Activated CD4-positive, alpha-beta T cell treated with anti-CD3 and anti-CD28 coated beads, Interleukin-2, amount 10 ng/mL, durations not matched to agents 24 days and 14 days (primary cell): ENCODE data around the gene CENPE. TPM values are rescaled to one million over a fixed set of nuclear protein-coding genes. Genes with fewer than 3 reads are reported as not detected.

Experiments used
- DNase-seq: peaks from one replicate; pipeline ENCODE4 v3.0.0; 2022
- H3K27ac Mint-ChIP-seq: one replicate; pipeline ENCODE4 v1.8.0; 2022; ENCODE audit warnings: mild to moderate bottlenecking, mixed read lengths
- H3K27me3 Mint-ChIP-seq: one replicate; pipeline ENCODE4 v1.8.0; 2022; ENCODE audit warnings: mixed read lengths
- H3K36me3 Mint-ChIP-seq: one replicate; pipeline ENCODE4 v1.8.0; 2022; ENCODE audit warnings: low read depth, mild to moderate bottlenecking, mixed read lengths
- H3K4me1 Mint-ChIP-seq: one replicate; pipeline ENCODE4 v1.8.0; 2021; ENCODE audit warnings: mixed read lengths
- H3K4me3 Mint-ChIP-seq: one replicate; pipeline ENCODE4 v1.8.0; 2022; ENCODE audit warnings: mild to moderate bottlenecking, moderate library complexity, mixed read lengths
- H3K9me3 Mint-ChIP-seq: one replicate; pipeline ENCODE4 v1.8.0; 2021; ENCODE audit warnings: mixed read lengths
- intact Hi-C: fragments of 100-400 bp; cut with micrococcal nuclease; formaldehyde crosslinking; loops from one replicate; pipeline ENCODE4 v1.15.1; 2023
- total RNA-seq: library from RNA; stranded (reverse); gene quantifications from 2 replicates; pipeline ENCODE4 v1.2.3, GENCODE V29; 2022

Gene CENPE
- total RNA-seq, 1 donor from 2014 or later = 24.6 TPM

DNA sequence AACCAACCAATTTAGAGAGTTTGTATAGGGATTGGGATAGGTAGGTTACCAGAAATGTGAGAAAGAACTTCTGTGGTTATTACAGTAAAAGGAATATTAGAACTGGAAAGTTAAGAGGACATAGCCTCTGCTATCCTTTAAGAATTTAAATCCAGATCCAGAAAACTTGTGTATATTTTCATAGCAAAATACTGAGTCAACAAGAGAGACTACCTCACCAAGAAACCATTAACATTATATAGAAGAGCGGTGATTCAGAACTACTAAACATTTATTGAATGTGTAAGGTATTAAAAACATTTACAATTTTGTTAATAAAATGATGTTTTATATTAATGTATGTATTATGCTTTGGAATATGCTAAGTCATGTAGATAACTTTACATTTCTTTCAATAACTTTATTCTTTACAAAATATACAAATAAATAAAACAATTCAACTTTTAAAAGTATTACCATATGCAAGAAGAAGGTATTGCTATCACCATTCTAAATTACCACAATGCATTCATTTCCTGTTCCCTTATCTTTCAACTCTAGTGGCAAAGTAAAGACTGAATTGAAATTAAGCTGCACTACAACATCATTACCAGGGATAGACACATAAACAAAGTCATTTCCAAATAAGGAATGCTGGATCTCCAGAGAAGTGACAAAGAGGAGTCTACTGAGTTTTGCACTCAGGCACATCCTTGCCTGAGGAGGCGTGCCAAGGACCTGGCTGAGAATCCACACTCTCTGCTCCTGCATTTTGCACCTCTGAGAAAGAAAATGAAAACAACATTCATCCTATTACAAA is 92.4 kb downstream of the CENPE start:
- peaks cover 4% of the 10 kb centered on the region for H3K4me1 Mint-ChIP-seq
- H3K27me3 Mint-ChIP-seq = no peaks in the 10 kb centered on the region
- H3K4me3 Mint-ChIP-seq = no peak overlapping the region
- no peak for DNase-seq
- peaks cover 29% of the 10 kb centered on the region for H3K36me3 Mint-ChIP-seq
- H3K27ac Mint-ChIP-seq = no peak overlapping the region
- intact Hi-C loops = no loop called here
- H3K9me3 Mint-ChIP-seq = no peaks in the 10 kb centered on the region

DNA sequence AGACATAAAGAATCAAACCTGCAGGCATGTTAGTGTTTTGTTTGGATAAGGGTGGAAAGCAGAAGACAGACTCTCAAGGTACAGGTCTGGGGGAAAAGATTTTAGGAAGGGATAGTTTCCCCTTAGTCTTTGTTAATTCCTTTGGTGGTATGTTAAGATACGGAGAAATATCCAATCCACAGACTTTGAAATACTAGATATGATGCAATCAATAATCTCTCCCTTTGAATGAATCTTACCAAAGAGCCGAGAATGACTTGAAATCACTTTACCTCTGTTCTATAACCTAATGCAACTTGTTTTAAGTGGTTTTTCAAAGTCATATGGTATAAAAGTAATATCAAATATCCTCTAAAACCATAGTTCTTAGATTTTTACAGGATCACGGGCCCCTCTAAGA is 93.3 kb downstream of the CENPE start:
- Mint-ChIP-seq H3K36me3 (peaks cover 22% of the 10 kb centered on the region), H3K4me3 (no peak overlapping the region), H3K9me3 (no peaks in the 10 kb centered on the region), H3K27ac (no peak overlapping the region), H3K27me3 (no peaks in the 10 kb centered on the region), H3K4me1 (peaks cover 4% of the 10 kb centered on the region)
- intact Hi-C loops = no loop called here
- no peak for DNase-seq

DNA sequence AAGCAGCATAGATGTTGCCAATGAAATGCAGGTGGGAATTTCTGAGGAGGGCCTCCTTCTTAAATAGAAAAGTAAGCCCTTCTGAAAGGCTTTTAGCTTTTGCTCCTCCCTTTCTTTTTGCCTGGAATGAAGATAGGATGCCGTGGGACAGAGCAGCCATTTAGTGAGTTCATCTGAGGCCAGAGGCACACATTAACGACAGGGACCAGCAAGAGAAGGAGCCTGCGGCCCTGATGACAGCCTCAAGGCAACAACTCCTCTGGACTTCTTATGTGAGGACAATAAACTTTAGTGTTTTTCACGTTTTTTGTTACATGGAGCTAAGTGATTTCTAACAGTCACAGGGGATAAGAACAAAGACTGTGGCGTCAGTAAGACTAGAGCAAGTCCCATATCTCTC is 97.5 kb downstream of the CENPE start:
- H3K4me1 Mint-ChIP-seq = peaks cover 8% of the 10 kb centered on the region
- intact Hi-C loops = no loop called here
- no peak overlapping the region for H3K27ac Mint-ChIP-seq
- H3K36me3 Mint-ChIP-seq = peaks cover 2% of the 10 kb centered on the region
- DNase-seq = no peak
- no peaks in the 10 kb centered on the region for H3K9me3 Mint-ChIP-seq
- H3K4me3 Mint-ChIP-seq = no peak overlapping the region
- no peaks in the 10 kb centered on the region for H3K27me3 Mint-ChIP-seq

DNA sequence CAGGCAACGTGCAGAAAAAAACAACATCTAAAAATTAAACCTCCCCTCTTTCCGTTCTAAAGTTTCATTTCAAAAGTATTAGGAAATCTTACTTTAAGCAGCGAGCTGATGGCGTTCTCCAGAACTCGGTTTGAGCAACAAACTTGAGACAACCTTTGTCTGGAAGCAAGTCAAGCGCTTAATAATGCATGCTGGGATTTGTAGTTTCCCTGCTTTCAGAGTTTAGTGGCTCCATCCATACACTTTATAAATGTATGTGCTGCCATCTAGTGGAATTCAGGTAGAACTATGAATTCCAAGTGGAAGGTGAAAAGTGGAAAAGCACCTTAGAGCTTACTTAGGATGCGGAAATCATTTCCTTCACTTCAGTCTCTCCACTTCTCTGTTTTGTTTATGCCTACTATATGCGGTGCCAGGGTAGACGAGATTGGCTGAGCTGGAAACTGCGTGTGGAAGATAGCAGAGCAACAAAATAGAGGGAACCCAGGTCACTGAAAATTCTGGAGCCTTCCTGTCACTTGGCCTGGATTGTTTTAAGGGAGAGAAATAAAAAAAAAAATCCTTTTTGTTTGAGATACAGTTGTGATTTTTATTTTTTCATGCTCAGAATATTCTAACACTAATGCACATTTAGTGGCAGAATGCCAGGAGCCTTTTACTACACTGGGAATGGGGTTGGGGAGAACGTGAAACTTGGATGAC is 98.3 kb downstream of the CENPE start, which contains the start of gene BDH2:
TSS of gene BDH2 (minus strand) at position 144 of the 702 bp plus-strand sequence. CDS start 3,580 bp downstream, outside the sequence.
- DNase-seq = peak; percentile 87
- no peaks in the 10 kb centered on the region for H3K36me3 Mint-ChIP-seq
- H3K4me1 Mint-ChIP-seq = peaks cover 8% of the 10 kb centered on the region
- intact Hi-C loops = loop anchor here (1.0 to 5.0 kb wide), 9 partner anchors 24 to 753 kb away; partner anchors contain the start of genes CISD2, SLC39A8, SLC9B1 and SLC9B2
- H3K9me3 Mint-ChIP-seq = no peaks in the 10 kb centered on the region
- no peaks in the 10 kb centered on the region for H3K27me3 Mint-ChIP-seq
- peak within 1 kb of the TSS; percentile 84 for H3K4me3 Mint-ChIP-seq
- H3K27ac Mint-ChIP-seq = peak within 1 kb of the TSS; percentile 83

DNA sequence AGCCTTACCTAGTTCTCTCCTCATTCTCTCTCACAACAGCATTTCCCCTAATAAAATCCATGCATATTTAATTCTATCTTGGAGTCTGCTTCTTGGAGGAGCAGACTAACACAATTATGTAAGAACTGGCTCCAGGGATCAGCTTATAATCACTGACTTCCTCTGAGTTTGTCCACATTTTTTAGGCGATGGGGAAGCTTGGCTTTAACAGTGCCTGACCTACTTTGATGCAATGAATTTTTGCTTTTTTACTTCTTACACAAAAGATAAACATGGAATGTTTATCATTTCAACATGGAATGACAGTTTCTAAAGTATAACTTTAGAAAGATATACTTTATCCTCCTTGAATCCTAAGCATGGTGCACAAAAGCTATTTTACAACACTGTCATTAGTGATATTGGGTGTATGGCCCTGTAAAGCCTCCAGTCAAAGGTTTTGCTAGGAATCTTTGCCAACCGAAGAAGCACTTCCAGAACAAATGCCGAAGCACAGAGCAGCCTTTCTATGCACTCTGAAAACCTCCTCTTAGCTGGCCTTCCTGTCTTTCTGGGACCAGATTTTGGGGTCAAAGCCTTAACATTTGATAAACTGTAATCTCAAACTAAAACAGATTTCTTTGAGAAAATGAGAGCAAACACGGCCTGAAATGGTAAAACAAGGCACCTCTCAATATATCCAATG is 99.2 kb downstream of the CENPE start:
- intact Hi-C loops = loop anchor here (1.0 to 5.0 kb wide), 9 partner anchors 23 to 752 kb away; partner anchors contain the start of genes CISD2, SLC39A8, SLC9B1 and SLC9B2
- Mint-ChIP-seq H3K4me1 (peaks cover 8% of the 10 kb centered on the region), H3K9me3 (no peaks in the 10 kb centered on the region), H3K36me3 (peaks cover 1% of the 10 kb centered on the region), H3K27ac (peak overlapping the region; percentile 83), H3K4me3 (peak overlapping the region; percentile 84), H3K27me3 (no peaks in the 10 kb centered on the region)
- DNase-seq = no peak

DNA sequence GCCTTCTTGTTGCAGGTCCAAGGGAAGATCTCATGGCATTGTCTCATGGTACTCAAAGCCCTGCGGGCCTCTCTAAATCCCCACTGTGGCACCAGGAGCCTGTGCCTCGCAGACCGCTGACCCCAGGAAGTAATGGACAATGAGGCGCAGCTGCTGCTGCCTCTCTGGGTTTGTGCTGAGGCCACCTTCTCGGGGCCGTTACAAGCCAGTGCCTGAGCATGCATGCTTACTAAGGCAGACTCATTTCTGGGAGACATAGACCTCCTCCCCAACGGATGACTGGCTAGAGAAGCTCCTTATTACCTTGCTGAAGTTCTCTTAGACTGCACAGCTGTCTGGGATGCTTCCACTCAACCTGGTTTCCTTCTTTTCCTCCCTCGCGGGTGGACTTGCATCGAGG is 99.8 kb downstream of the CENPE start:
- Mint-ChIP-seq H3K36me3 (peaks cover 3% of the 10 kb centered on the region), H3K4me3 (peak overlapping the region; percentile 84), H3K4me1 (peaks cover 8% of the 10 kb centered on the region), H3K9me3 (no peaks in the 10 kb centered on the region), H3K27ac (no peak overlapping the region), H3K27me3 (no peaks in the 10 kb centered on the region)
- intact Hi-C loops = loop anchor here (2.0 to 5.0 kb wide), 5 partner anchors 52 to 751 kb away; partner anchors contain the start of genes CISD2 and SLC39A8
- DNase-seq = no peak

DNA sequence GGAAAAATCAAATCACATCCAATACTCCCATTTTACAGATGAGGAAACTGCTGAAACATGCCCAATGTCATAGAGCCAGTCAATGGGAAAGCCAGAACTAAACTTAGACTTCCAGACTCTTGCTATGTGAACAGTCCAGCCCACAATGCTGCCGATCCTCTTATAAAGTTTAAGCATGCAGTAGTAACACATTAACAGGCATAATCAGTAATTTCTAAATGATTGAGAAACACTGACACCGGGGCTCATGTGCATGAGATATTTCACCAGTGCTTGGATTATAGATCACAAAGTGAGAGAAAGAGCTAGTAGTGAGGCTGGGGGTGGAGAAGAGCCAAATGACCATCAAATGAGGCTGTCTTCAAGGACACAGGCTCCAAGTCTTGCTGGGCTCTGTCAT is 101.0 kb downstream of the CENPE start:
- no peaks in the 10 kb centered on the region for H3K9me3 Mint-ChIP-seq
- intact Hi-C loops = loop anchor here (5.0 kb wide), 3 partner anchors 230 to 750 kb away; partner anchors contain the start of genes CISD2 and SLC39A8
- no peak overlapping the region for H3K4me3 Mint-ChIP-seq

DNA sequence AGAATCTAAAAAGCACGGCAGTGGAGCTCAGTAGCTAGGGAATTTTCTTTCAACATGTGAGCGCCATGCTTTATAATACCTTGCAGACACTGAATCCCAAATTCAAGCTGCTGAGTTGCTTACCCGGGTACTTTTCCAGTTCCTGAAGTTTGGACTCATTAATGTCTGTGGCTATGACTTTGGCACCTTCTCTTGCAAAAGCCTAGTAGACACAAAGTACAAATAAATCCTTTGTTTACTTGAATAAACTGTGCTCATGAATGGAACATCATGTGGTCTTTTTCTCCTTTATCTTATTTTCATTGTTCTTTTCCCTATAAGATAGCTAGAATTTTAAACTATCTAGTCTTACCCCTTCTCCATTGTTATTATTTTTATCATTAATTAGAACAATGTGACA is 103.1 kb downstream of the CENPE start:
- intact Hi-C loops = loop anchor here (5.0 kb wide), 3 partner anchors 228 to 748 kb away; partner anchors contain the start of genes CISD2 and SLC39A8
- Mint-ChIP-seq H3K4me1 (peaks cover 25% of the 10 kb centered on the region), H3K4me3 (no peak overlapping the region), H3K36me3 (peaks cover 10% of the 10 kb centered on the region), H3K27me3 (no peaks in the 10 kb centered on the region), H3K27ac (no peak overlapping the region), H3K9me3 (no peaks in the 10 kb centered on the region)
- peak; percentile 47 for DNase-seq

More for the DNA sequence above, 101.0 kb downstream of the CENPE start:
- H3K36me3 Mint-ChIP-seq = peaks cover 5% of the 10 kb centered on the region
- peaks cover 19% of the 10 kb centered on the region for H3K4me1 Mint-ChIP-seq
- no peak overlapping the region for H3K27ac Mint-ChIP-seq
- peak; percentile 18 for DNase-seq
- H3K27me3 Mint-ChIP-seq = no peaks in the 10 kb centered on the region

DNA sequence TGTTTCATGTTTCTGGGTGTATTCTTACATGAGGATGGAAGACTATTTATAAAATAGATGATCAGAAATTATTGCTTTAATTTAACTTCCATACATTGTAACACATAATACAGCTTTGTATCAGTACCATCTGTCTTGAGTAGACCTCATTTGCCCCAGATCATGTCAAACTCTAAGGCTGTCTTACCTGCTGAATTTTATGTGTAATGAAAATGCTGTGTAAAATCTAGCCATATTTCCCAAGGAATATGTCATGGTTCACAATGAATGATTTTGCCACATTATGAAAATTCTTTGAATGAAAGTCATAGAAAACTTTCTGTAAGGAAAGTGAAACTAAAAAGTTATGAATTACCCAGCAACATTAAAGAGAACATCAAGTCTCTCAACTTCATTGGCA is 105.9 kb downstream of the CENPE start:
- H3K27me3 Mint-ChIP-seq = no peaks in the 10 kb centered on the region
- H3K36me3 Mint-ChIP-seq = peaks cover 14% of the 10 kb centered on the region
- H3K27ac Mint-ChIP-seq = peak overlapping the region; percentile 71
- H3K9me3 Mint-ChIP-seq = no peaks in the 10 kb centered on the region
- intact Hi-C loops = loop anchor here (1.0 to 5.0 kb wide), 2 partner anchors 15 to 645 kb away; no protein-coding TSS in a partner anchor
- no peak for DNase-seq
- peaks cover 20% of the 10 kb centered on the region for H3K4me1 Mint-ChIP-seq
- H3K4me3 Mint-ChIP-seq = peak overlapping the region; percentile 59

DNA sequence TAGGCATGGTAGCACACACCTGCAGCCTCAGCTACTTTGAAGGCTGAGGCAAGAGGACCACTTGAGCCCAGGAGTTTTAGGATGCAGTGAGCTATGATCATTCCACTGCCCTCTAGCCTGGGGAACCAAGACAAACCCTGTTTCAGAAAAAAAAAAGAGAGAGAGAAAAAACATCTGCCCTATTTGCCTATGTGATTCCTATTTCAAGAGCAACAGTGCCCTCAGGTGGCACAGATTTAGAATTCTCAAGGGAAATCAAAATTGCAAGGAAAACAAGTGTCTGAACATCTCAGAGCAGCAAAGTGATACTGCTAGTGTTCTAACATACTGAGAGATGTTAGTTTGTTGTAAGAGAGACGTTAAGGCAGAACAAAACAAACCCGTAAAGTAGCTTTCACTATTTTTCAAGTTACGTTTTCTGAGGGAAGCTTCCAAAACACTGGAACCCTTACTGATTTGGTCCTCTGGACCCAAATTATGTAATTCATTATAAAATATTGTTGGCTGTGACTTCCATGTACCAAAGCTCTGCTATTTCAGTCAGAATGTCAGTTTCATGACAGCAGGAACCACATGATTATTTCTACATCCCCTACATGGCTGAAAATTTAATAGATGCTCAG is 106.4 kb downstream of the CENPE start:
- intact Hi-C loops = loop anchor here (1.0 to 5.0 kb wide), 6 partner anchors 14 to 644 kb away; partner anchors contain the start of genes SLC9B1 and UBE2D3

DNA sequence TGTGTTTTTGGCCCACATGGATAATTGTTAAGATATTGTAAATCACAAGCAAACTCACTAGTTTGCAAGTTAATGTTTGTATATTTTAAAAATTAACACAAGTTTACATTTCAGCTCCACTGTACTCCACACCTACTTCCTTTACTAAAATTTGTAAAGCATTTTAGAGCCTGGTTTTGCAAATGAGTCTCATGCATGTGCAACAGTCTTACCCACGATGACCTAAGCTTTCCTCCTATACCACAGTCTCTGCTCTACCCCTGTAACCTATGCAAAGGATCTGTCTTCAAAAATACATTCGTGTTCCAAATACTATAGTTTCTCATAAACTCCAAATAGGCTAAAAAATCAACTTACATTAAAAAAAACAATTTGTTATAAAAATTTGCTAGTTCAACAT is 108.7 kb downstream of the CENPE start:
- no peaks in the 10 kb centered on the region for H3K27me3 Mint-ChIP-seq
- H3K9me3 Mint-ChIP-seq = no peaks in the 10 kb centered on the region
- no peak overlapping the region for H3K4me3 Mint-ChIP-seq
- H3K36me3 Mint-ChIP-seq = peaks cover 22% of the 10 kb centered on the region
- DNase-seq = no peak
- intact Hi-C loops = no loop called here
- H3K4me1 Mint-ChIP-seq = peaks cover 20% of the 10 kb centered on the region
- no peak overlapping the region for H3K27ac Mint-ChIP-seq

More for the DNA sequence above, 106.4 kb downstream of the CENPE start:
- no peaks in the 10 kb centered on the region for H3K27me3 Mint-ChIP-seq
- H3K4me1 Mint-ChIP-seq = peaks cover 20% of the 10 kb centered on the region
- peak; percentile 87 for DNase-seq
- peak overlapping the region; percentile 59 for H3K4me3 Mint-ChIP-seq
- peak overlapping the region; percentile 51 for H3K27ac Mint-ChIP-seq
- H3K36me3 Mint-ChIP-seq = peaks cover 14% of the 10 kb centered on the region
- H3K9me3 Mint-ChIP-seq = no peaks in the 10 kb centered on the region

DNA sequence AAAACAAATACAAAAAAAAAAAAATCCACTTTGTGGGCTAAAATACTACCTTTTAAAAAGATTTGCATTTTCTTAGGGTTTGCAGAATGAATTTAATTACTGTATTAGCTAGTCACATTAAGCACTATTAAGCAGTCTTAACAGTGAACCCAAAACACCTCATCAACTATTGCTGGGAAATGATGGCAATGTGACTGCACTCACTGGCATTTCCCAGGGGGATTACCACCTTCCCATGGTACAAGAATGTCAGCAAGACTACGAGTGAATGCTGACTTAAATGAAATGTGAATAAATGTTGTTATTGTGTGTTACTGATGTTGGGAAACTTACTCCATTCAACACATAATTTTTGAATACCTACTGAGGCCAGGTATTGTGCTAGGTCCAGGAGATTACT is 111.6 kb downstream of the CENPE start:
- H3K4me1 Mint-ChIP-seq = peaks cover 4% of the 10 kb centered on the region
- H3K27ac Mint-ChIP-seq = no peak overlapping the region

More for the DNA sequence above, 111.6 kb downstream of the CENPE start:
- H3K4me3 Mint-ChIP-seq = no peak overlapping the region
- no peak for DNase-seq
- intact Hi-C loops = no loop called here
- no peaks in the 10 kb centered on the region for H3K27me3 Mint-ChIP-seq
- no peaks in the 10 kb centered on the region for H3K9me3 Mint-ChIP-seq
- H3K36me3 Mint-ChIP-seq = peaks cover 18% of the 10 kb centered on the region
